A673 (cell line): ENCODE data around the gene FNTB. TPM values are rescaled to one million over a fixed set of nuclear protein-coding genes. Genes with fewer than 3 reads are reported as not detected.

Experiments
- BruUV-seq: library from RNA; stranded (reverse); fragments of 400-500 nt; replicated peaks from 2 replicates; lab custom pipeline; 2021; lab: Mats Ljungman, UMichigan
- CTCF ChIA-PET: fragments of 300-600 bp; sonication (Branson Sonifier 250); formaldehyde crosslinking; loops from one replicate; lab custom pipeline; 2022; ENCODE audit warnings: antibody characterized with exemption; lab: Charles Lee
- POLR2A ChIA-PET: fragments of 300-600 bp; sonication (Branson Sonifier 250); formaldehyde crosslinking; loops from one replicate; lab custom pipeline; 2022; ENCODE audit warnings: antibody characterized with exemption; ENCODE audit not compliant: low non-redundant PET; lab: Charles Lee
- DNase-seq: peaks from one replicate; pipeline ENCODE4 v3.0.0-alpha.2; 2015; ENCODE audit warnings: low spot score
- H3K27ac ChIP-seq: fragments of 200-600 bp; sonication (generic); 2 replicates; pipeline ENCODE4 v1.5.1; 2016; ENCODE audit warnings: mixed run types, low read depth, mild to moderate bottlenecking, mixed read lengths, antibody characterized with exemption, low read length; ENCODE audit not compliant: poor library complexity, severe bottlenecking
- H3K27me3 ChIP-seq: fragments of 200-600 bp; sonication (generic); replicated peaks from 2 replicates; pipeline ENCODE4 v1.6.1; 2017; ENCODE audit warnings: mixed run types, low read depth, mild to moderate bottlenecking, mixed read lengths, antibody characterized with exemption, low read length; ENCODE audit not compliant: insufficient read depth, poor library complexity
- H3K36me3 ChIP-seq: fragments of 200-600 bp; sonication (generic); 2 replicates; pipeline ENCODE4 v1.6.1; 2016; ENCODE audit warnings: mixed run types, mild to moderate bottlenecking, mixed read lengths, antibody characterized with exemption, low read length; ENCODE audit not compliant: insufficient read depth, poor library complexity, severe bottlenecking
- H3K4me1 ChIP-seq: fragments of 200-600 bp; sonication (generic); 2 replicates; pipeline ENCODE4 v1.6.1; 2017; ENCODE audit warnings: mixed run types, mild to moderate bottlenecking, mixed read lengths, antibody characterized with exemption, low read length; ENCODE audit not compliant: insufficient read depth, poor library complexity, severe bottlenecking
- H3K4me3 ChIP-seq: fragments of 200-600 bp; sonication (generic); 2 replicates; pipeline ENCODE4 v1.5.1; 2016; ENCODE audit warnings: low read depth, mixed run types, mild to moderate bottlenecking, mixed read lengths, low read length; ENCODE audit not compliant: poor library complexity, severe bottlenecking
- H3K9me3 ChIP-seq: fragments of 200-600 bp; sonication (generic); 2 replicates; pipeline ENCODE4 v1.6.1; 2016; ENCODE audit warnings: mixed run types, low read depth, mild to moderate bottlenecking, mixed read lengths, antibody characterized with exemption, low read length; ENCODE audit not compliant: poor library complexity, severe bottlenecking
- CTCF ChIP-seq: fragments of 300-800, 200-600 bp; sonication (generic); conservative IDR thresholded peaks from 2 replicates; pipeline ENCODE4 v1.5.1; 2017; ENCODE audit warnings: low read depth, mild to moderate bottlenecking, antibody characterized with exemption, low read length, moderate library complexity, mixed read lengths
- EZH2 ChIP-seq: fragments of 200-600 bp; sonication (generic); IDR thresholded peaks from 2 replicates; pipeline ENCODE4 v1.6.1; 2017; ENCODE audit warnings: borderline replicate concordance, low read depth, mild to moderate bottlenecking, mixed read lengths, antibody characterized with exemption, low read length; ENCODE audit not compliant: poor library complexity, severe bottlenecking
- intact Hi-C: fragments of 100-400 bp; cut with micrococcal nuclease; formaldehyde crosslinking; loops from one replicate; pipeline ENCODE4 v1.10.0; 2022; ENCODE audit not compliant: unreplicated experiment
- total RNA-seq: library from RNA; stranded (reverse); gene quantifications from 2 replicates; pipeline ENCODE4 v1.2.3, GENCODE V29; 2021

FNTB gene
- total RNA-seq, 1 experiment from 2014 or later: 24.0 TPM

GRCh38 chr14:65038966-65039365 lies 52.3 kb downstream of the FNTB start:
- intact Hi-C loops: no loop called here
- H3K36me3 ChIP-seq: peaks cover 5% of the 10 kb centered on the region
- H3K27me3 ChIP-seq: no peaks in the 10 kb centered on the region
- BruUV-seq: no TSS peak
- H3K4me1 ChIP-seq: no peaks in the 10 kb centered on the region
- H3K9me3 ChIP-seq: no peaks in the 10 kb centered on the region
- no peak for DNase-seq
- TF ChIP-seq CTCF: no peak
- TF ChIP-seq EZH2: no peak
- no peak overlapping the region for H3K27ac ChIP-seq
- CTCF ChIA-PET: no interaction called here
- H3K4me3 ChIP-seq: no peak overlapping the region
- POLR2A ChIA-PET: no interaction called here

- H3K4me3 ChIP-seq: no peak overlapping the region
- POLR2A ChIA-PET: no interaction called here
- intact Hi-C loops: no loop called here
Measured at GRCh38 chr14:65040666-65041433, 54.2 kb downstream of the FNTB start.

GRCh38 chr14:65041434-65041915 lies 54.8 kb downstream of the FNTB start:
- Histone ChIP-seq H3K36me3 (peaks cover 11% of the 10 kb centered on the region), H3K9me3 (no peaks in the 10 kb centered on the region), H3K4me1 (no peaks in the 10 kb centered on the region), H3K4me3 (no peak overlapping the region), H3K27ac (no peak overlapping the region), H3K27me3 (no peaks in the 10 kb centered on the region)
- no peak for DNase-seq
- CTCF ChIA-PET: no interaction called here
- POLR2A ChIA-PET: interaction anchor here (0.6 kb wide), 1 partner anchor 44 kb away, joined by 4 read pairs; no protein-coding TSS in a partner anchor
- TF ChIP-seq EZH2 (no peak), CTCF (no peak)
- BruUV-seq: no TSS peak
- intact Hi-C loops: no loop called here

More at GRCh38 chr14:65040666-65041433, 54.2 kb downstream of the FNTB start:
- TF ChIP-seq EZH2: no peak
- TF ChIP-seq CTCF: no peak
- no peaks in the 10 kb centered on the region for H3K9me3 ChIP-seq
- H3K36me3 ChIP-seq: peaks cover 11% of the 10 kb centered on the region
- H3K4me1 ChIP-seq: no peaks in the 10 kb centered on the region
- BruUV-seq: no TSS peak
- no peaks in the 10 kb centered on the region for H3K27me3 ChIP-seq
- no peak for DNase-seq
- CTCF ChIA-PET: no interaction called here
- H3K27ac ChIP-seq: no peak overlapping the region
